HG03095 (cell line): Measurements from ENCODE around the gene PRR14L.
"Not testable (repeated sequence)": the region's sequence is repeated elsewhere in the genome, so short reads cannot be mapped to it uniquely, and the experiment has no call there.

Experiments
- ATAC-seq: cut with Tn5 transposase; IDR thresholded peaks from one replicate; pipeline ENCODE4 v1.9.1; 2021; ENCODE audit warnings: moderate library complexity; ENCODE audit not compliant: unreplicated experiment

Gene PRR14L

DNA sequence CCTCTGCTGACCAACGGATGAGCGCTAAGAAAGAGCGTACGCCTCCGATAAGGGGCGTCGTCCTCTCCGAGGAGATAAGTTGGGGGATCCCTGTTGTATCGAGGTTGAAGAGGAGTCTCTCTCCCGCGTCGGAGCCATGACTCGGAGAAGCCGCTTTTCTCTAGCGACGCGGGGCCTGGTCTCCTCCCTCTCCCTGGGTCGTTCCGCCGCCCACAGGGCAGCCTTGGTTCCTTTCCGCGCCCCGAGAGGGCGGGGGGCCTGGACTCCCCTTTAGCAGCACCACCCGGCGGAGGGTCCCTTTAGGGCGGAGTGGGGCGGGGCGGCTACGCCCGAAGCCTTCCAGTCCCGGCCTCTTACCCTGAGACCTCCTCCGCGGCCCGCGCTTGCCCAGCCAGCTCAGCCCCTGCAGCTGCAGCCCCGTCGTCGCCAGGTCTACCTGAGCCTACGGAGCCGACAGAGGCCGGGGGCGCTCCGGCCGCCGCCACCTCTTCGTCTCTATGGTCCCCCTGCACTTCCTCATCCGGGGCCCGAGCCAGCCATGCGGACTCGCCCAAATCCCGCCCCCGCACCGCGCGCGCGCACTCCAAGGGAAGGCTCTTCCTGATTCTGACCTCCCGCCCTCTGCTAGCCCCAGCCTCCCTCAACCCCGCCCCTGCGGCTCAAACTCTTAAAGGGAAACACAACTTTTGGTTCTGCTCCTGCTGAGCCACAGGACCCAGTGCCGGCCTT, at the start of gene PRR14L:
PRR14L (minus strand) TSS at position 497 of the 729 bp plus-strand sequence. CDS start 11,272 bp downstream, outside the sequence.
- ATAC-seq: peak; percentile 56

DNA sequence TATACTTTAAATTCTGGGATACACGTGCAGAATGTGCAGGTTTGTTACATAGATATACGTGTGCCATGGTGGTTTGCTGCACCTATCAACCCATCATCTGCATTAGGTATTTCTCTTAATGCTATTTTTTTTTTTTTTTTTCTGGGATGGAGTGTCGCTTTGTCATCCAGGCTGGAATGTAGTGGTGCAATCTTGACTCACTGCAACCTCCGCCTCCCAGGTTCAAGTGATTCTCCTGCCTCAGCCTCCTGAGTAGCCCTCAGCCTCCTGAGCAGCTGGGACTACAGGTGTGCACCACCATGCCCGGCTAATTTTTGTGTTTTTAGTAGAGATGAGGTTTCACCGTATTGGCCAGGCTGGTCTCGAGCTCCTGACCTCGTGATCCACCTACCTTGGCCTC, 49.4 kb upstream of the PRR14L start:
- not testable (repeated sequence) for ATAC-seq

GRCh38 chr22:31790240-31790639, 40.3 kb upstream of the PRR14L start:
- no peak for ATAC-seq

GRCh38 chr22:31789803-31790202, 39.9 kb upstream of the PRR14L start:
- no peak for ATAC-seq

DNA sequence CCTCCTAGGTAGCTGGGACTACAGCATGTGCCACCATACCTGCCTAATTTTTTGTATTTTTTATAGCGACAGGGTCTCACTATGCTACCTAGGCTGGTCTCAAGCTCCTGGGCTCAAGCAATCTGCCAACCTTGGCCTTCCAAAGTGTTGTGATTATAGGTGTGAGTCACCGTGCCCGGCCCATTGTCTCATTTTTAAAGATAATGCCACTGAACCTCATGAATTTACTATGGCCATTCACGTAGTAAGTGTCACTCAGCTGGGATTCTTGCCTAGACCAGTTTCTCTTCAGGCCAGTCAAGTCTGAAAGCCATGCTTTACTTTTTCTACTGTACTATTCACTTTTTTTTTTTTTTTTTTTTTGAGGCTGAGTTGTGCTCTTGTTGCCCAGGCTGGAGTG, 26.3 kb upstream of the PRR14L start:
- no peak for ATAC-seq

- ATAC-seq: no peak
Observed at GRCh38 chr22:31773416-31773815, 23.5 kb upstream of the PRR14L start.

GRCh38 chr22:31768422-31769059, 18.6 kb upstream of the PRR14L start:
- ATAC-seq: no peak

GRCh38 chr22:31764785-31765184, 14.9 kb upstream of the PRR14L start:
- ATAC-seq: no peak

DNA sequence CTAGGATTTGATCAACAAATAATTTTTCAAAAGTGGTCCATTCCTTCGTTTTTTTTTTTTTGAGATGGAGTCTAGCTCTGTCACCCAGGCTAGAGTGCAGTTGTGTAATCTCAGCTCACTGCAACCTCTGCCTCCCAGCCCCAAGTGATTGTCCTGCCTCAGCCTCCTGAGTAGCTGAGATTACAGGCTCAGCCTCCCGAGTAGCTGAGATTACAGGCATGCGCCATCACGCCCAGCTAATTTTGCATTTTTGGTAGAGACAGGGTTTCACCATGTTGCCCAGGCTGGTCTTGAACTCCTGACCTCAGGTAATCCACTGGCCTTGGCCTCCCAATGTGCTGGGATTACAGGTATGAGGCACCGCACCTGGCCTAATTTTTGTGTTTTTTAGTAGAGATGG, 8.9 kb upstream of the PRR14L start:
- not testable (repeated sequence) for ATAC-seq

DNA sequence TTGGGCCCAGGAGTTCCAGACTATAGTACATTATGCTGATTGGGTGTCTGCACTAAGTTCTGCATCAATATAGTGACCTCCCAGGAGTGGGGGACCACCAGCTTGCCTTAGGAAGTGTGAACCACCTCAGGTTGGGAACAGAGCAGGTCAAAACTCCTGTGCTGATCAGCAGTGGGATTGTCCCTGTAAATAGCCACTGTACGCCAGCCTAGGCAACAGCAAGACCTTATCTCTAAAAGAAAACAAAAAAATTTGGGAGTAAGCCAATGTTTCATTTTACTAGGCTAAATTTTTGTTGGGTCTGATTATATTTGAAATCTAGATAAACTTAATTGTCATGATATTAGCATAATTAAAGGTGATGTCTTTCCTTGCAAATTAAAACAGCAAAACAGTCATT, 7.3 kb upstream of the PRR14L start:
- ATAC-seq: no peak

- no peak for ATAC-seq
Observed at GRCh38 chr22:31754813-31755212, 4.9 kb upstream of the PRR14L start.

GRCh38 chr22:31753634-31754501, 3.9 kb upstream of the PRR14L start, which contains the start of gene DEPDC5:
Gene DEPDC5 (plus strand): TSS chr22:31754019. CDS start chr22:31754922, 903 bp downstream.
- peak; percentile 52 for ATAC-seq

DNA sequence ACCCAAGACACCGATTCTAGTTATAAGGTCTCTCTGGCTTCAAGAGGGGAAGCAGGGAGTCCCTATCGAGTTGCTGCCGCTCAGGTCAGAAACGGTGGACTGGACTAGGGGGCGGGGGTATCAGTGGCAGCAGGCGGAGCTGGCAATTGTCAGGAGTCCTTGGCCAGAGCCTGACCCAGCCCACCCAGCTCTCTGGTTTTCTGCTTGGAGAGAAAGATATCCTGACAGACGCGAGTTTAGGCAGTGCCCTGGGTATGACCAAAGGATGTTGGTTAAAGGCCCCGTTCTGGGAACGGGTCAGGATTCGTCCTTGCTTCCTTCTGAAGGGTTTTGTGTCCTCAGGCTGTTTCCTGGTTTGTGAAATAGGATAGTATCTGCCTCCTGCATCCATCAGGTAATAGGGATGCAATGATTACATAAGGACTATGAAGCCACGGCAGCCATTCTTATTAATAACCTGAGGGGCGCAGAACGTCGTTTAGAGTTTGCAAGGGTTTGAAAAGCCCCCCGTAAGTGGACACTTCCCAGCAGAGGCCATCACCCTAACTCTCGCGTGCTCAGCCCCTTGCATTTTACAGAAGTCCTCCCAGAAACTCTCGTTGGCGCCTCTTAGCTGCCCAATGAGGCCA, 3.2 kb upstream of the PRR14L start:
- peak; percentile 1 for ATAC-seq

DNA sequence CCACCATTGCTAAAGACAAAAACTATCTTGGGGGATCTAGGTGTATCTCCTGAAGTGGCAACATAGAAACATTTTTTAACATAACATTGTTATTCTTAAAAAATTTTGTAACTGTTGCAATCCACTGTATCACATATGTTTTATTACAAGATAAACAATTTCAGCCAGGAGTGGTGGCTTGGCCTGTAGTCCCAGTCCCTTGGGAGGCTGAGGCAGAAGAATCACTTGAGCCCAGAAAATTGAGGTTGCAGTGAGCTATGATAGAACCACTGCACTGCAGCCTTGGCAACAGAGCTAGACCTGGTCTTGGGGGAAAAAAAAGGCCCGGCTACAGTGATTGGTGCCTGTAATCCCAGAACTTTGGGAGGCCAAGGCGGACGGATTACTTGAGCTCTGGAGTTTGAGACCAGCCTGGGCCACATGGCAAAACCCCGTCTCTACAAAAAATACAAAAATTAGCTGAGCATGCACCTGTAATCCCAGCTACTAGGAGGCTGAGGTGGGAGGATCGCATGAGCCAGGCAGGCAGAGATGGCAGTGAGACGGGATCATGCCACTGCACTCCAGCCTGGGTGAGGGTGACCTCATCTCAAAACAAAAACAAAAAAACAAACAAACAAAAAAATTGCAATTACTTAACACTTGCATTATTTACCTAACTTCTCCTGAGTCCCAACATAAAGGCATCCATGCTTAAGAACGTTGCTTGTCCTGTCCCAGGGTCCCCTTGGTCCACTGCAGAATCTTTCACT, 2.3 kb upstream of the PRR14L start:
- ATAC-seq: no peak

DNA sequence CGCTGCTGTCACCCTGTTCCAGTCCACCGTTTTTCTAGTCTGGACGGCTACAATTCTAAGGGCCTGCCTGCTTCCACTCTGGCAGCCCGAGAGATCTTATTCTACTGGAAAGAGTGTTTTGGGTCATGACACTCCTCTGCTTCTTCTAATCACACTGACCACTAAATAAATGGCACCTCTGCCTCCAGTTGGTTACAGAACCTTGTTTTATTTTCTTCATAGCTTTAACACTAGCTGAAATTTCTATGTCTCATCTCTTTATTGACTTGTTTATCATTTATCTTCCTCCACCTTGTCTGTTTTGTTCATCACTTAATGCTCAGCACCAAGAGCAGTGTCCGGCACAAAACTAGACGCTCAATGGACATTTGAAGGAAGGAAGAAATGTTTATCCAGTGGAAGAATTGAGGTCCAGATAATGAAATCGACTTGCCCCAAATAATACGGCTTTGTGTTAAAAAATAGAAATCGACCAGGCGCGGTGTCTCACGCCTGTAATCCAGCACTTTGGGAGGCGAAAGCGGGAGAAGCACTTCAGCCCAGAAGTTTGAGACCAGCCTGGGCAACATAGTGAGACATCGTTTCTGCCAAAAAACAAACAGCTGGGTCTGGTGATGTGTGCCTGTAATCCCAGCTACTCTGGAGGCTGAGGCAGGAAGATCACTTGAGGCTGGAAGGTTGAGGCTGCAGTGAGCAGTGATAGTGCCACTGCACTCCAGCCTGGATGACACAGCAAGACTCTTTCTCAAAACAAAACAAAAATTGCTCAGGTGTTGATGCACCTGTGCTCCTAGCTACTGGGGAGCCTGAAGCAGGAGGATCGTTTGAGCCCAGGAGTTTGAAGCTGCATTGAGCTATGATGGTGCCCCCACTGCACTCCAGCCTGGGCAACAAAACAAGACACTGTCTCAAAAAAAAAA, 693 bp upstream of the PRR14L start:
- ATAC-seq: no peak

DNA sequence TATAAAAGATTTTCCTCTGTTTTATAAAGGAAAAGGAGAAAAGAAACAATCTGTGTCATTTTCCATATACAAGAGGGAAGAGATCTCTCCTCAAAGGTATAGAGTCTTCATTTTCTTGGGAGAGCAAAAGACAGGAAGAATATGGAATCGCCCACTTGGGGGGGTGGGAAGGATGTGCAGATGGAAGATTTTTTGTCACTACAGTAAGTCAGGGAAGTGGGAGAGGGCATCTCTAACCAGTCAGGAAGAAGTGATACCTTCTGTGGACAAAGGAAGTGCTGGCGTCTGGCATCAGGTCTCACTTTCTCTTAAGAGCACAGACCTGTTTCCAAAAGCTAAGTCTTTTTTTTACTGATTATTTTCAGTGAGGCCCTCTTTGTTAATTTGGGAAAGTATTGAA, 1.4 kb downstream of the PRR14L start:
- no peak for ATAC-seq

- ATAC-seq: no peak
Observed at GRCh38 chr22:31747441-31747840, 2.5 kb downstream of the PRR14L start.

- ATAC-seq: no peak
Observed at GRCh38 chr22:31743871-31744270, 6.1 kb downstream of the PRR14L start.

DNA sequence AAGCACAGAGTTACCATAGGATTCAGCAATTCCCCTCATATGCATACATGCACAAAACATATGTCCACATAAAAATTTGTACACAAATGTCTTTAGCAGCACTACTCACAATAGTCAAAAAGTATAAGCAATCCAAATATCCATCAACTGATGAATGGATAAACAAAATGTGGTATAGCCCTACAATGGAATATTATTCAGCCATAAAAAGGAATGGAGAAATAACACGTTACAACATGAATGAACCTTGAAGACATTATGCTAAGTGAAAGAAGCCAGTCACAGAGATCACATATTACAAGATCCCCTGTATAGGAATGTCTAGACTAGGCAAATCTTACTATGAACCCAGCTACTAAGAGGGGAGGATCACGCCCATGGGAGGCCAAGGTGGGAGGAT, 7.2 kb downstream of the PRR14L start:
- ATAC-seq: no peak
